Activated naive CD8-positive, alpha-beta T cell treated with anti-CD3 and anti-CD28 coated beads, Interleukin-2, amount 50 U/mL, for 24 hours (primary cell): ENCODE measurements around the gene DNASE1.
A peak's percentile ranks its signal among the peaks of the same experiment; 100 is the strongest.

Source experiments
- ATAC-seq: fragments of 150-1000 bp; cut with Tn5 transposase; one replicate; pipeline ENCODE4 v1.10.0; 2021
- DNase-seq: peaks from one replicate; pipeline ENCODE4 v3.0.0; 2021
- H3K27ac Mint-ChIP-seq: one replicate; pipeline ENCODE4 v1.8.0; 2021; ENCODE audit warnings: mild to moderate bottlenecking, mixed read lengths
- H3K27me3 Mint-ChIP-seq: one replicate; pipeline ENCODE4 v1.8.0; 2021; ENCODE audit warnings: mixed read lengths
- H3K36me3 Mint-ChIP-seq: one replicate; pipeline ENCODE4 v1.8.0; 2021; ENCODE audit warnings: low read depth, mixed read lengths
- H3K4me1 Mint-ChIP-seq: one replicate; pipeline ENCODE4 v1.8.0; 2021; ENCODE audit warnings: mixed read lengths
- H3K4me3 Mint-ChIP-seq: one replicate; pipeline ENCODE4 v1.8.0; 2021; ENCODE audit warnings: mild to moderate bottlenecking, moderate library complexity, mixed read lengths
- H3K9me3 Mint-ChIP-seq: one replicate; pipeline ENCODE4 v1.8.0; 2021; ENCODE audit warnings: mixed read lengths

The DNASE1 gene

GRCh38 chr16:3669082-3669481, 14.6 kb downstream of the DNASE1 start:
- ATAC-seq (no peak), DNase-seq (no peak)
- Mint-ChIP-seq H3K27me3 (no peaks in the 10 kb centered on the region), H3K27ac (no peak overlapping the region), H3K4me1 (peaks cover 13% of the 10 kb centered on the region), H3K9me3 (no peaks in the 10 kb centered on the region), H3K36me3 (peaks cover 44% of the 10 kb centered on the region), H3K4me3 (no peak overlapping the region)

GRCh38 chr16:3670711-3671110, 16.2 kb downstream of the DNASE1 start:
- H3K27ac Mint-ChIP-seq, result no peak overlapping the region
- H3K27me3 Mint-ChIP-seq, result no peaks in the 10 kb centered on the region
- no peak for ATAC-seq
- peaks cover 46% of the 10 kb centered on the region for H3K36me3 Mint-ChIP-seq
- H3K9me3 Mint-ChIP-seq, result no peaks in the 10 kb centered on the region
- H3K4me1 Mint-ChIP-seq, result peaks cover 11% of the 10 kb centered on the region
- no peak overlapping the region for H3K4me3 Mint-ChIP-seq
- no peak for DNase-seq

- Mint-ChIP-seq H3K36me3 (peaks cover 43% of the 10 kb centered on the region), H3K9me3 (no peaks in the 10 kb centered on the region), H3K4me3 (no peak overlapping the region), H3K27ac (no peak overlapping the region), H3K27me3 (no peaks in the 10 kb centered on the region), H3K4me1 (peaks cover 6% of the 10 kb centered on the region)
- DNase-seq (no peak), ATAC-seq (no peak)
Measured at GRCh38 chr16:3671424-3671823, 16.9 kb downstream of the DNASE1 start.

GRCh38 chr16:3672571-3673041, 18.1 kb downstream of the DNASE1 start:
- peaks cover 45% of the 10 kb centered on the region for H3K36me3 Mint-ChIP-seq
- DNase-seq (no peak), ATAC-seq (no peak)
- H3K4me3 Mint-ChIP-seq, result no peak overlapping the region
- no peak overlapping the region for H3K27ac Mint-ChIP-seq
- peaks cover 4% of the 10 kb centered on the region for H3K4me1 Mint-ChIP-seq
- H3K27me3 Mint-ChIP-seq, result no peaks in the 10 kb centered on the region
- H3K9me3 Mint-ChIP-seq, result no peaks in the 10 kb centered on the region

- Mint-ChIP-seq H3K4me3 (no peak overlapping the region), H3K9me3 (no peaks in the 10 kb centered on the region), H3K27me3 (no peaks in the 10 kb centered on the region), H3K27ac (no peak overlapping the region), H3K4me1 (peaks cover 4% of the 10 kb centered on the region), H3K36me3 (peaks cover 51% of the 10 kb centered on the region)
- ATAC-seq, result no peak
- no peak for DNase-seq
Measured at GRCh38 chr16:3673201-3673600, 18.7 kb downstream of the DNASE1 start.

- Mint-ChIP-seq H3K27ac (no peak overlapping the region), H3K4me3 (no peak overlapping the region), H3K9me3 (no peaks in the 10 kb centered on the region), H3K36me3 (peaks cover 46% of the 10 kb centered on the region), H3K27me3 (no peaks in the 10 kb centered on the region), H3K4me1 (peaks cover 2% of the 10 kb centered on the region)
- no peak for ATAC-seq
- no peak for DNase-seq
Measured at GRCh38 chr16:3673676-3674377, 19.3 kb downstream of the DNASE1 start.

- Mint-ChIP-seq H3K27ac (peak overlapping the region; percentile 56), H3K4me3 (no peak overlapping the region), H3K9me3 (no peaks in the 10 kb centered on the region), H3K36me3 (peaks cover 49% of the 10 kb centered on the region), H3K27me3 (no peaks in the 10 kb centered on the region), H3K4me1 (peaks cover 2% of the 10 kb centered on the region)
- DNase-seq (no peak), ATAC-seq (no peak)
Measured at GRCh38 chr16:3674513-3675295, 20.2 kb downstream of the DNASE1 start.

- Mint-ChIP-seq H3K36me3 (peaks cover 45% of the 10 kb centered on the region), H3K4me3 (no peak overlapping the region), H3K4me1 (peaks cover 1% of the 10 kb centered on the region), H3K27me3 (no peaks in the 10 kb centered on the region), H3K9me3 (no peaks in the 10 kb centered on the region), H3K27ac (no peak overlapping the region)
- DNase-seq (no peak), ATAC-seq (no peak)
Measured at GRCh38 chr16:3675601-3676130, 21.2 kb downstream of the DNASE1 start.

GRCh38 chr16:3677994-3678393, 23.5 kb downstream of the DNASE1 start:
- H3K36me3 Mint-ChIP-seq, result peaks cover 51% of the 10 kb centered on the region
- no peaks in the 10 kb centered on the region for H3K27me3 Mint-ChIP-seq
- no peak for DNase-seq
- no peak overlapping the region for H3K4me3 Mint-ChIP-seq
- H3K9me3 Mint-ChIP-seq, result no peaks in the 10 kb centered on the region
- no peaks in the 10 kb centered on the region for H3K4me1 Mint-ChIP-seq
- ATAC-seq, result no peak
- no peak overlapping the region for H3K27ac Mint-ChIP-seq

- Mint-ChIP-seq H3K9me3 (no peaks in the 10 kb centered on the region), H3K27me3 (no peaks in the 10 kb centered on the region), H3K27ac (no peak overlapping the region), H3K36me3 (peaks cover 55% of the 10 kb centered on the region), H3K4me1 (no peaks in the 10 kb centered on the region), H3K4me3 (no peak overlapping the region)
- no peak for DNase-seq
- ATAC-seq, result no peak
Measured at GRCh38 chr16:3681206-3681605, 26.7 kb downstream of the DNASE1 start.

- H3K9me3 Mint-ChIP-seq, result no peaks in the 10 kb centered on the region
- H3K4me1 Mint-ChIP-seq, result peaks cover 12% of the 10 kb centered on the region
- no peak overlapping the region for H3K27ac Mint-ChIP-seq
- DNase-seq (no peak), ATAC-seq (no peak)
- H3K36me3 Mint-ChIP-seq, result peaks cover 66% of the 10 kb centered on the region
- no peak overlapping the region for H3K4me3 Mint-ChIP-seq
- H3K27me3 Mint-ChIP-seq, result no peaks in the 10 kb centered on the region
Measured at GRCh38 chr16:3687021-3687420, 32.5 kb downstream of the DNASE1 start.

- no peaks in the 10 kb centered on the region for H3K27me3 Mint-ChIP-seq
- peaks cover 64% of the 10 kb centered on the region for H3K36me3 Mint-ChIP-seq
- no peak overlapping the region for H3K27ac Mint-ChIP-seq
- no peak overlapping the region for H3K4me3 Mint-ChIP-seq
- no peak for DNase-seq
- peaks cover 12% of the 10 kb centered on the region for H3K4me1 Mint-ChIP-seq
- no peak for ATAC-seq
- no peaks in the 10 kb centered on the region for H3K9me3 Mint-ChIP-seq
Measured at GRCh38 chr16:3687792-3688191, 33.3 kb downstream of the DNASE1 start.

- H3K4me3 Mint-ChIP-seq, result no peak overlapping the region
- H3K27ac Mint-ChIP-seq, result no peak overlapping the region
- peaks cover 60% of the 10 kb centered on the region for H3K36me3 Mint-ChIP-seq
- H3K4me1 Mint-ChIP-seq, result peaks cover 12% of the 10 kb centered on the region
- no peak for DNase-seq
- H3K9me3 Mint-ChIP-seq, result no peaks in the 10 kb centered on the region
- ATAC-seq, result no peak
- H3K27me3 Mint-ChIP-seq, result no peaks in the 10 kb centered on the region
Measured at GRCh38 chr16:3689731-3690130, 35.2 kb downstream of the DNASE1 start.

GRCh38 chr16:3690470-3690928, 36.0 kb downstream of the DNASE1 start:
- ATAC-seq, result peak; percentile 91
- Mint-ChIP-seq H3K9me3 (no peaks in the 10 kb centered on the region), H3K4me3 (no peak overlapping the region), H3K36me3 (peaks cover 59% of the 10 kb centered on the region), H3K4me1 (peaks cover 12% of the 10 kb centered on the region), H3K27ac (no peak overlapping the region), H3K27me3 (no peaks in the 10 kb centered on the region)
- peak; percentile 86 for DNase-seq
